Naive thymus-derived CD4-positive, alpha-beta T cell (primary cell): ENCODE results near the gene GIMAP1. TPM values are rescaled to one million over a fixed set of nuclear protein-coding genes. Genes with fewer than 3 reads are reported as not detected.

ENCODE experiments used
- ATAC-seq: fragments of 150-1000 bp; cut with Tn5 transposase; 2 replicates; pipeline ENCODE4 v1.10.0; 2021; ENCODE audit warnings: mild to moderate bottlenecking, moderate library complexity
- CTCF ChIA-PET: fragments of 350-600 bp; sonication (Branson Sonifier 250); formaldehyde crosslinking; loops from one replicate; lab custom pipeline; 2021; ENCODE audit warnings: antibody characterized with exemption; lab: Charles Lee
- POLR2A ChIA-PET: fragments of 350-600 bp; sonication (Branson Sonifier 250); formaldehyde crosslinking; loops from one replicate; lab custom pipeline; 2021; ENCODE audit warnings: antibody characterized with exemption, inconsistent platforms; lab: Charles Lee
- DNase-seq, 9 donors: peaks; one replicate each; pipeline versions ENCODE4 v3.0.0 to v3.0.0-alpha.2; 2020 to 2022; ENCODE audit warnings: mixed read lengths in 1 of 9
- H3K27ac ChIP-seq: one replicate; pipeline ENCODE4 v1.7.0; 2013; ENCODE audit warnings: mild to moderate bottlenecking, low read depth, low read length, moderate library complexity
- H3K27me3 ChIP-seq, 2 donors: one replicate each; pipeline ENCODE4 v1.7.0; 2013; ENCODE audit warnings: low read length in 2 of 2, mild to moderate bottlenecking in 2 of 2, moderate library complexity in 2 of 2; ENCODE audit not compliant: control insufficient read depth in 2 of 2, insufficient read depth in 2 of 2
- H3K36me3 ChIP-seq, 3 experiments: 1 replicate in 2 of 3; 2 replicates in 1 of 3; pipeline ENCODE4 v1.7.0; 2013; ENCODE audit warnings: low read length in 3 of 3, mild to moderate bottlenecking in 3 of 3, moderate library complexity in 1 of 3; ENCODE audit not compliant: insufficient read depth in 3 of 3, control insufficient read depth in 2 of 3
- H3K4me1 ChIP-seq, 2 donors: one replicate each; pipeline ENCODE4 v1.7.0; 2013; ENCODE audit warnings: low read length in 2 of 2, mild to moderate bottlenecking in 2 of 2, moderate library complexity in 1 of 2; ENCODE audit not compliant: control insufficient read depth in 2 of 2, insufficient read depth in 2 of 2
- H3K4me3 ChIP-seq: 2 replicates; pipeline ENCODE4 v1.7.0; 2013; ENCODE audit warnings: mild to moderate bottlenecking, low read length
- H3K9me3 ChIP-seq, 3 experiments: 1 replicate in 2 of 3; 2 replicates in 1 of 3; pipeline ENCODE4 v1.7.0; 2013; ENCODE audit warnings: low read length in 3 of 3; ENCODE audit not compliant: control insufficient read depth in 2 of 3
- H3K27ac Mint-ChIP-seq, 9 donors: one replicate each; pipeline ENCODE4 v1.8.0; 2020 to 2022; ENCODE audit warnings: mixed read lengths in 9 of 9, mild to moderate bottlenecking in 8 of 9, moderate library complexity in 5 of 9, inconsistent platforms in 2 of 9
- H3K27me3 Mint-ChIP-seq, 5 donors: one replicate each; pipeline ENCODE4 v1.8.0; 2021 to 2022; ENCODE audit warnings: mixed read lengths in 5 of 5, mild to moderate bottlenecking in 1 of 5
- H3K36me3 Mint-ChIP-seq, 5 donors: one replicate each; pipeline ENCODE4 v1.8.0; 2020 to 2022; ENCODE audit warnings: mixed read lengths in 5 of 5, mild to moderate bottlenecking in 3 of 5, inconsistent platforms in 1 of 5
- H3K4me1 Mint-ChIP-seq, 7 donors: one replicate each; pipeline ENCODE4 v1.8.0; 2020 to 2022; ENCODE audit warnings: mixed read lengths in 7 of 7, mild to moderate bottlenecking in 3 of 7, inconsistent platforms in 1 of 7
- H3K4me3 Mint-ChIP-seq, 10 donors: one replicate each; pipeline ENCODE4 v1.8.0; 2020 to 2022; ENCODE audit warnings: mild to moderate bottlenecking in 10 of 10, mixed read lengths in 10 of 10, moderate library complexity in 6 of 10, inconsistent platforms in 2 of 10
- H3K9me3 Mint-ChIP-seq, 11 donors: one replicate each; pipeline ENCODE4 v1.8.0; 2020 to 2022; ENCODE audit warnings: mixed read lengths in 11 of 11, mild to moderate bottlenecking in 4 of 11, inconsistent platforms in 1 of 11, moderate library complexity in 1 of 11
- intact Hi-C, 2 donors: fragments of 100-400 bp; cut with micrococcal nuclease; formaldehyde crosslinking; loops; one replicate each; pipeline ENCODE4 v1.15.1; 2023
- polyA plus RNA-seq, 2 donors: library from polyadenylated mRNA; unstranded; fragments of 300-500 nt; fragmentation: Illumina TruSeq; gene quantifications; one replicate each; pipeline ENCODE4 v1.2.3, GENCODE V29; 2021
- total RNA-seq, 6 experiments: library from RNA in 5 of 6; stranded (reverse) in 5 of 6; gene quantifications; 1 replicate in 5 of 6; 2 replicates in 1 of 6; pipeline ENCODE4 v1.2.3 and lab custom pipeline; 2021 to 2026

GIMAP1 gene
- total and polyA plus RNA-seq, 7 experiments from 2014 or later: 23.3 to 124 (median 75.4) TPM

GRCh38 chr7:150745876-150746275 is 29.5 kb downstream of the GIMAP1 start:
- Histone ChIP-seq H3K27ac (peak overlapping the region; percentile 82), H3K4me3 (peak overlapping the region; percentile 18), H3K4me1 (peaks cover 76 to 78% of the 10 kb centered on the region in 2 donors), H3K27me3 (no peaks in the 10 kb centered on the region), H3K36me3 (peaks cover 14 to 47% (median 22%) of the 10 kb centered on the region in 3 experiments), H3K9me3 (no peaks in the 10 kb centered on the region)
- peak overlapping the region; percentile 93 to 97 (median 95) for H3K27ac Mint-ChIP-seq
- no peak for ATAC-seq
- intact Hi-C loops: loop anchor here in 1 of 2 donors (1.0 to 2.0 kb wide), 2 partner anchors 9 to 113 kb away; partner anchors contain the start of gene GIMAP6
- peaks cover 41 to 67% (median 55%) of the 10 kb centered on the region in 5 donors for H3K36me3 Mint-ChIP-seq
- POLR2A ChIA-PET: interaction anchor here (0.6 to 12.5 kb wide), 21 partner anchors 8 to 297 kb away, joined by 3 to 267 read pairs (median 7); partner anchors contain the start of genes GIMAP1, GIMAP2, GIMAP4 and GIMAP5
- no peaks in the 10 kb centered on the region for H3K27me3 Mint-ChIP-seq
- CTCF ChIA-PET: interaction anchor here (0.6 to 2.0 kb wide), 4 partner anchors 13 to 296 kb away, joined by 3 to 9 read pairs (median 6); partner anchors contain the start of genes GIMAP2, GIMAP4 and GIMAP8
- peaks cover 61 to 100% (median 95%) of the 10 kb centered on the region in 7 donors for H3K4me1 Mint-ChIP-seq
- no peak for DNase-seq
- peaks cover 0 to 3% (median 0%) of the 10 kb centered on the region in 11 donors for H3K9me3 Mint-ChIP-seq
- H3K4me3 Mint-ChIP-seq: peak overlapping the region; percentile 90 to 100 (median 98)

GRCh38 chr7:150746921-150747320 is 30.5 kb downstream of the GIMAP1 start:
- Mint-ChIP-seq H3K4me3 (peak overlapping the region; percentile 80 to 100 (median 93)), H3K4me1 (peaks cover 50 to 99% (median 94%) of the 10 kb centered on the region in 7 donors), H3K27me3 (no peaks in the 10 kb centered on the region), H3K9me3 (peaks cover 0 to 3% (median 0%) of the 10 kb centered on the region in 11 donors), H3K36me3 (peaks cover 31 to 59% (median 45%) of the 10 kb centered on the region in 5 donors), H3K27ac (peak overlapping the region; percentile 86 to 97 (median 95))
- DNase-seq: peak in 2 of 9 donors; percentile 43 to 45
- peaks cover 68 to 84% of the 10 kb centered on the region in 2 donors for H3K4me1 ChIP-seq
- ChIA-PET CTCF (interaction anchor here (1.2 to 2.0 kb wide), 2 partner anchors 31 to 297 kb away, joined by 5 to 7 read pairs; partner anchors contain the start of genes GIMAP1 and GIMAP8), POLR2A (interaction anchor here (0.6 to 12.5 kb wide), 18 partner anchors 8 to 298 kb away, joined by 3 to 267 read pairs (median 29); partner anchors contain the start of genes GIMAP1, GIMAP2, GIMAP4 and GIMAP5)
- H3K36me3 ChIP-seq: peaks cover 6 to 36% (median 12%) of the 10 kb centered on the region in 3 experiments
- H3K4me3 ChIP-seq: peak overlapping the region; percentile 30
- no peaks in the 10 kb centered on the region for H3K9me3 ChIP-seq
- peak overlapping the region; percentile 82 for H3K27ac ChIP-seq
- no peaks in the 10 kb centered on the region for H3K27me3 ChIP-seq
- intact Hi-C loops: loop anchor here in 1 of 2 donors (1.0 kb wide), 1 partner anchor 10 kb away; the partner anchor contains the start of gene GIMAP5
- ATAC-seq: peak; percentile 51

GRCh38 chr7:150748376-150748775 is 32.0 kb downstream of the GIMAP1 start:
- ChIA-PET CTCF (interaction anchor here (1.5 kb wide), 1 partner anchor 187 kb away, joined by 4 read pairs; no protein-coding TSS in a partner anchor), POLR2A (interaction anchor here (0.6 to 12.5 kb wide), 17 partner anchors 10 to 299 kb away, joined by 3 to 267 read pairs (median 7); partner anchors contain the start of genes GIMAP1, GIMAP2, GIMAP4 and GIMAP5)
- intact Hi-C loops: no loop called here
- Histone ChIP-seq H3K4me3 (peak overlapping the region; percentile 17), H3K27ac (peak overlapping the region; percentile 82), H3K36me3 (peaks cover 0 to 22% (median 4%) of the 10 kb centered on the region in 3 experiments), H3K9me3 (no peaks in the 10 kb centered on the region), H3K27me3 (no peaks in the 10 kb centered on the region), H3K4me1 (peaks cover 60 to 83% of the 10 kb centered on the region in 2 donors)
- Mint-ChIP-seq H3K4me3 (peak overlapping the region; percentile 21 to 100 (median 88)), H3K4me1 (peaks cover 46 to 97% (median 94%) of the 10 kb centered on the region in 7 donors), H3K9me3 (peaks cover 0 to 3% (median 0%) of the 10 kb centered on the region in 11 donors), H3K27ac (peak overlapping the region; percentile 86 to 97 (median 95)), H3K36me3 (peaks cover 19 to 45% (median 30%) of the 10 kb centered on the region in 5 donors), H3K27me3 (no peaks in the 10 kb centered on the region)
- no peak for DNase-seq
- ATAC-seq: peak; percentile 62

- Histone ChIP-seq H3K9me3 (no peaks in the 10 kb centered on the region), H3K4me1 (peaks cover 66 to 93% of the 10 kb centered on the region in 2 donors), H3K36me3 (no peaks in the 10 kb centered on the region), H3K27me3 (no peaks in the 10 kb centered on the region), H3K4me3 (no peak overlapping the region), H3K27ac (peak overlapping the region; percentile 56)
- Mint-ChIP-seq H3K27me3 (peaks cover 0 to 2% (median 0%) of the 10 kb centered on the region in 5 donors), H3K27ac (peak overlapping the region; percentile 18 to 96 (median 90)), H3K4me3 (peak overlapping the region in 8 of 10 donors; percentile 15 to 68 (median 36)), H3K4me1 (peaks cover 44 to 97% (median 94%) of the 10 kb centered on the region in 7 donors), H3K36me3 (peaks cover 0 to 17% (median 4%) of the 10 kb centered on the region in 5 donors), H3K9me3 (peaks cover 0 to 5% (median 0%) of the 10 kb centered on the region in 11 donors)
- DNase-seq (no peak), ATAC-seq (no peak)
- ChIA-PET POLR2A (interaction anchor here (0.5 to 12.0 kb wide), 12 partner anchors 10 to 302 kb away, joined by 3 to 212 read pairs (median 3); partner anchors contain the start of genes GIMAP6, GIMAP7 and GIMAP8), CTCF (no interaction called here)
- intact Hi-C loops: no loop called here
These were observed 35.3 kb downstream of the GIMAP1 start for GRCh38 chr7:150751702-150752101.

GRCh38 chr7:150753239-150753638 is 36.8 kb downstream of the GIMAP1 start:
- H3K9me3 ChIP-seq: no peaks in the 10 kb centered on the region
- Mint-ChIP-seq H3K36me3 (peaks cover 0 to 8% (median 0%) of the 10 kb centered on the region in 5 donors), H3K4me1 (peaks cover 43 to 89% (median 86%) of the 10 kb centered on the region in 7 donors), H3K4me3 (peak overlapping the region in 9 of 10 donors; percentile 53 to 73 (median 68)), H3K27ac (peak overlapping the region; percentile 88 to 97 (median 95)), H3K27me3 (peaks cover 0 to 2% (median 0%) of the 10 kb centered on the region in 5 donors), H3K9me3 (peaks cover 0 to 5% (median 0%) of the 10 kb centered on the region in 11 donors)
- no peak for DNase-seq
- ChIA-PET CTCF (interaction anchor here (0.7 to 1.3 kb wide), 4 partner anchors 14 to 304 kb away, joined by 3 to 4 read pairs (median 3); partner anchors contain the start of gene GIMAP1), POLR2A (interaction anchor here (1.0 to 6.3 kb wide), 12 partner anchors 9 to 303 kb away, joined by 4 to 179 read pairs (median 36); partner anchors contain the start of genes GIMAP2, GIMAP4, GIMAP5 and GIMAP6)
- H3K4me1 ChIP-seq: peaks cover 52 to 78% of the 10 kb centered on the region in 2 donors
- no peak for ATAC-seq
- H3K4me3 ChIP-seq: no peak overlapping the region
- H3K36me3 ChIP-seq: no peaks in the 10 kb centered on the region
- peak overlapping the region; percentile 60 for H3K27ac ChIP-seq
- H3K27me3 ChIP-seq: no peaks in the 10 kb centered on the region
- intact Hi-C loops: no loop called here
